GM18505 (cell line): ENCODE data around the gene PKD1.

Source experiments
- ATAC-seq: cut with Tn5 transposase; IDR thresholded peaks from one replicate; pipeline ENCODE4 v1.9.1; 2021; ENCODE audit not compliant: unreplicated experiment
- POLR2A ChIP-seq: IDR thresholded peaks from 4 replicates; pipeline ENCODE4 v1.6.1; 2011; ENCODE audit warnings: borderline replicate concordance; ENCODE audit not compliant: insufficient read depth, insufficient read length; ENCODE audit errors: extremely low read depth

Gene PKD1

DNA sequence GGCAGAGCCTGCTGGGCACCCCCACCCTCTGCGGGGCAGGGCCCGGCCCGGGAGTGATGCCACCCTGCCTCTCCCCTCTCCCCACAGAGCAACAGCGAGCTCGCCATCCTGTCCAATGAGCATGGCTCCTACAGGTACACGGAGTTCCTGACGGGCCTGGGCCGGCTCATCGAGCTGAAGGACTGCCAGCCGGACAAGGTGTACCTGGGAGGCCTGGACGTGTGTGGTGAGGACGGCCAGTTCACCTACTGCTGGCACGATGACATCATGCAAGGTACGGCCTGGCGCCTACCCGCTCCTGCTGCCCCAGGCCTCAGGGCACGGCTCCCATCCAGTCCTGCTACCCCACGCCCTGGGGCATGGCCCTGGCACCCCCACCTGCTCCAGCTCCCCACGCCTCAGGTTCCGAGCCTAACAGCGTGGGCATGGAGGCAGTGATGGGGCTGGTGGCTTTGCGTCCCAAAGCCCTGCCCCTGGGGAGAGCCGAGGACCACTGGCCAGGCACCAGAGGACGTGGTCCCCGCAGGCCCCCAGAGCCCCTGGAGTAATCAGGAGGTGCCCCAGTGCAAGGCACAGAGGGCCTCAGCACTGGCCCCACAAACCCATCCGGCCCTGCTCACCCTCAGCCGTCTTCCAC lies 49.5 kb downstream of the PKD1 start:
- TF ChIP-seq POLR2A, result no peak
- no peak for ATAC-seq

- ATAC-seq, result no peak
- TF ChIP-seq POLR2A, result no peak
These were observed 50.0 kb downstream of the PKD1 start for GRCh38 chr16:2085669-2086068.

- no peak for ATAC-seq
- no peak for TF ChIP-seq POLR2A
These were observed 50.6 kb downstream of the PKD1 start for GRCh38 chr16:2084895-2085625.

DNA sequence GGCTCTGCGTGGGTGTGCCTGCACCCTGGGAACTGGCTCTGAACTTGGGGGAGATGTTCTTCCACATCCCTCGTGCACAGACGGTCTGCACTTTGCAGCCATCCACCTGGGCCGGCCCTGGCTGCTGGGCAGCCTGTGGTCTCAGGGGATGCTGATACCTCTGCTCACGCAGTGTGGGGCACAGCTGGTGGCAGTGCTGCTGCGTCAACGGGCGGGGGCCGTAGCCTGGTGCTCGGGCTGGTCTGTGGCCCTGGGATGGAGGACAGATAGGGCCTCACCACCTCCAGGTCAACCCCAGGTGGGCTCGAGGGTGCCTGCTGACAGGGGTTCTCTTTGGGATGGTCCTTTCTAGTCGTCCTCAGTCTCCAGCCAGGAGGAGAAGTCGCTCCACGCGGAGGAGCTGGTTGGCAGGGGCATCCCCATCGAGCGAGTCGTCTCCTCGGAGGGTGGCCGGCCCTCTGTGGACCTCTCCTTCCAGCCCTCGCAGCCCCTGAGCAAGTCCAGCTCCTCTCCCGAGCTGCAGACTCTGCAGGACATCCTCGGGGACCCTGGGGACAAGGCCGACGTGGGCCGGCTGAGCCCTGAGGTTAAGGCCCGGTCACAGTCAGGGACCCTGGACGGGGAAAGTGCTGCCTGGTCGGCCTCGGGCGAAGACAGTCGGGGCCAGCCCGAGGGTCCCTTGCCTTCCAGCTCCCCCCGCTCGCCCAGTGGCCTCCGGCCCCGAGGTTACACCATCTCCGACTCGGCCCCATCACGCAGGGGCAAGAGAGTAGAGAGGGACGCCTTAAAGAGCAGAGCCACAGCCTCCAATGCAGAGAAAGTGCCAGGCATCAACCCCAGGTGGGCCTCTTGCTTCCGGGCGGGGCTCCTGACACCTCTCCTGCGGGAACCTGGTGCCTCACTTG lies 51.6 kb downstream of the PKD1 start:
- ATAC-seq, result no peak
- TF ChIP-seq POLR2A, result no peak

DNA sequence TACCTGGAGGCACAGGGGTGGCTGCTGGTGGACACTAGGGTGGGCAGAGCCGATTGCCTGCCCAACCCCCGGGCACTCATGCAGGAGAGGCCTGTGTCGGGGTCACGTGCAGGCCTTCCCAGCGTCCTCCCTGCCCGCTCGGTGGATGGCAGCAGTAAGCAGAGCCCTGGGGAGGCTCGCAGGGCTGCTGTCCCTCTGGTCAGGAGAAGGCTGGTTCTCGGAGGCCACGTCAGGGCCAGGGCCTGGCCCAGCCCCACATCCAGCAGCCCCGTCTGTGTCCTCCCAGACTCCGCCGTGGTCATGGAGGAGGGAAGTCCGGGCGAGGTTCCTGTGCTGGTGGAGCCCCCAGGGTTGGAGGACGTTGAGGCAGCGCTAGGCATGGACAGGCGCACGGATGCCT lies 52.3 kb downstream of the PKD1 start:
- TF ChIP-seq POLR2A, result no peak
- no peak for ATAC-seq

- TF ChIP-seq POLR2A, result no peak
- ATAC-seq, result no peak
These were observed 52.7 kb downstream of the PKD1 start for GRCh38 chr16:2082983-2083364.

DNA sequence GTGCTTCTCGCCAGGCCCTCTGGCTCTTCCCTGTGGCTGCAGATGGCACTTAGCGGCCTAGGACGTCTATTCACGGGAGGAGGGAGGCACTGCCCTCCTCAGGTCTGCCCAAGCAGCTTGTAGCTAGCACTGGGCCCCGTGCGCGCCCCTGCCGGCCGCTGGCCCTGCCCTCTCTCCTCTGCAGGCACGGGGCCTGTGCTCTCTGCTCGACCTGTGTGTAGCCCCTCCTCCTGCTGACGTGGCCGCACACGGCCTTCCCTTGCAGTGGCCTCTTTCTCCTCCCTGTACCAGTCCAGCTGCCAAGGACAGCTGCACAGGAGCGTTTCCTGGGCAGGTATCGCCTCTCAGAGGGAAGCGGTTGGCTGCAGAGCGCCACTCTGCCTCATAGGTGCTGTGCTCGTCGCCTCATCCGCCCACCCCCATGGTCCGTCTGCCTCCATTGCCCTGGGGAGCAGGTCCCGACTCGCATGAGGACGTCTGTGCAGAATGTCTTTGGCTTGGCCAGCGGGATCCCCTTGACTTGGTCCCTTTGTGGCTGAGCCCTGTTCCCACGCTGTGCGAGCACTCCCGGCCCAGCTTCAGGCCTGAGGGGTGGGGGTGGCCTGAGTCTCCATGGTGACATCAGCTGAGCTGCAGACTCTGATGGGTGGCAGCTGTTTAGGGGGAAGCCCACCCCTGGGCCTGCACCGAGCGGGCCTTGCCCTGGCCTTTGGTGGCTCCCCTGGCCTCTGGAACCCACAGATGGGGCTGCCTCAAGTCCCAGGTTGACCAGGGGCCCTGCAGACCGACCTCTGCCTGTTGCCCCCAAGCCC lies 53.3 kb downstream of the PKD1 start:
- no peak for TF ChIP-seq POLR2A
- ATAC-seq, result no peak

- no peak for ATAC-seq
- TF ChIP-seq POLR2A, result no peak
These were observed 54.3 kb downstream of the PKD1 start for GRCh38 chr16:2081201-2082084.

GRCh38 chr16:2079991-2080390 lies 55.7 kb downstream of the PKD1 start:
- no peak for ATAC-seq
- no peak for TF ChIP-seq POLR2A

GRCh38 chr16:2079311-2079800 lies 56.3 kb downstream of the PKD1 start:
- no peak for TF ChIP-seq POLR2A

DNA sequence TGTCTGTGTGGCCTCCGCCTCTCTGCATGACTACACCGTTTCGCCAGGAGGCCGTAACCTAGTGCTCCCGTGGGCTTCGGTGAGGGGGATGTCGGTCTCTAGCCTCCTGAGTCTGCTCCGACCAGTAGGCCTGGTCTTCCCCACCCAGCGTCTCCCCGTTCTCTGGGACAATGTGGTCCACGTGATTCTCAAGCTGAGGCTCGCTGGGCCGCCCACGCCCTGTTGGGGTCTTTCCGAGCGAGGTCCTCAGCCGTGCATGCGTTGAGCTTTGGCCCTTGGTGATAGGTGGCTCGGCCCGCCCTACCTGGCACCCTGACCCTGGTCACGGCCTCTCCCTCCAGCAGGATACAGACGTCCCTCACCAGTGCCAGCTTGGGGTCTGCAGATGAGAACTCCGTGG lies 57.0 kb downstream of the PKD1 start:
- ATAC-seq, result no peak
- no peak for TF ChIP-seq POLR2A

More at GRCh38 chr16:2079311-2079800, 56.3 kb downstream of the PKD1 start:
- no peak for ATAC-seq

- no peak for ATAC-seq
- TF ChIP-seq POLR2A, result no peak
These were observed 57.6 kb downstream of the PKD1 start for GRCh38 chr16:2078096-2078495.

- no peak for ATAC-seq
- TF ChIP-seq POLR2A, result no peak
These were observed 58.0 kb downstream of the PKD1 start for GRCh38 chr16:2077696-2078095.

GRCh38 chr16:2077016-2077415 lies 58.7 kb downstream of the PKD1 start:
- no peak for ATAC-seq
- no peak for TF ChIP-seq POLR2A
